Muscle of arm (tissue), 14 donors: ENCODE data around the gene CFAP251. TPM values are rescaled to one million over a fixed set of nuclear protein-coding genes. Genes with fewer than 3 reads are reported as not detected.
"Not testable (repeated sequence)": the region's sequence is repeated elsewhere in the genome, so short reads cannot be mapped to it uniquely, and the experiment has no call there.

Experiments
- DNase-seq: peaks from one replicate; pipeline ENCODE4 v3.0.0-alpha.2; 2013
- long read RNA-seq, 11 donors: transcript quantifications; one replicate each; lab custom pipeline, GENCODE V29; 2026
- polyA plus RNA-seq, 12 donors: library from polyadenylated mRNA; unstranded; fragments of 120-200 nt; gene quantifications; one replicate each; pipeline ENCODE4 v1.2.1, GENCODE V29; 2013; ENCODE audit not compliant: insufficient read length in 12 of 12

CFAP251 gene
- polyA plus RNA-seq, result 1 to 10 TPM in 7 of 12 donors, under 1 TPM in 3, not detected in 2; 0.57 to 2.2 (median 1.2) TPM
- long read RNA-seq, donor 1, partial matches to known transcripts, result 0 of 1 reads
- long read RNA-seq, donor 1, other reads (novel, unspliced or antisense), result 0 of 1 reads
- long read RNA-seq, donor 2, result 0 reads
- long read RNA-seq, donor 3, result 0 reads
- long read RNA-seq, donor 4, result 0 reads
- long read RNA-seq, donor 5, result 0 reads
- long read RNA-seq, donor 6, result 0 reads
- long read RNA-seq, donor 7, result 0 reads
- long read RNA-seq, donor 8, result 0 reads
- long read RNA-seq, donor 9, result 0 reads
- long read RNA-seq, donor 10, result 0 reads
- long read RNA-seq, donor 11, result 0 reads

GRCh38 chr12:121917950-121918678, at the start of gene CFAP251:
Gene CFAP251 (plus strand): TSS chr12:121918592. CDS start chr12:121921306, 2,714 bp downstream.
- peak; percentile 77 for DNase-seq

- not testable (repeated sequence) for DNase-seq
Measured at GRCh38 chr12:121869229-121869628, 49.2 kb upstream of the CFAP251 start.

GRCh38 chr12:121871467-121871866, 46.9 kb upstream of the CFAP251 start:
- DNase-seq, result no peak

GRCh38 chr12:121872546-121873215, 45.7 kb upstream of the CFAP251 start:
- peak; percentile 71 for DNase-seq

- DNase-seq, result no peak
Measured at GRCh38 chr12:121873216-121873569, 45.2 kb upstream of the CFAP251 start.

GRCh38 chr12:121874071-121874470, 44.3 kb upstream of the CFAP251 start:
- no peak for DNase-seq

- DNase-seq, result no peak
Measured at GRCh38 chr12:121875582-121875981, 42.8 kb upstream of the CFAP251 start.

- DNase-seq, result not testable (repeated sequence)
Measured at GRCh38 chr12:121876080-121876447, 42.3 kb upstream of the CFAP251 start.

- no peak for DNase-seq
Measured at GRCh38 chr12:121883315-121883660, 35.1 kb upstream of the CFAP251 start.

GRCh38 chr12:121885129-121885528, 33.3 kb upstream of the CFAP251 start:
- not testable (repeated sequence) for DNase-seq

GRCh38 chr12:121888083-121888477, 30.3 kb upstream of the CFAP251 start:
- DNase-seq, result no peak

- peak; percentile 98 for DNase-seq
Measured at GRCh38 chr12:121888478-121889273, 29.7 kb upstream of the CFAP251 start, which contains the start of gene PSMD9. Gene PSMD9 (plus strand): TSS chr12:121888790. CDS start chr12:121888857, 67 bp downstream.

- no peak for DNase-seq
Measured at GRCh38 chr12:121889274-121889624, 29.1 kb upstream of the CFAP251 start.

GRCh38 chr12:121889661-121890060, 28.7 kb upstream of the CFAP251 start:
- DNase-seq, result not testable (repeated sequence)

- DNase-seq, result no peak
Measured at GRCh38 chr12:121892673-121893561, 25.5 kb upstream of the CFAP251 start.

GRCh38 chr12:121893961-121894460, 24.4 kb upstream of the CFAP251 start:
- no peak for DNase-seq

GRCh38 chr12:121894633-121895032, 23.8 kb upstream of the CFAP251 start:
- peak; percentile 28 for DNase-seq

GRCh38 chr12:121898287-121898686, 20.1 kb upstream of the CFAP251 start:
- no peak for DNase-seq

GRCh38 chr12:121899590-121899989, 18.8 kb upstream of the CFAP251 start:
- DNase-seq, result no peak

- DNase-seq, result no peak
Measured at GRCh38 chr12:121903202-121903601, 15.2 kb upstream of the CFAP251 start.

- no peak for DNase-seq
Measured at GRCh38 chr12:121905746-121906145, 12.6 kb upstream of the CFAP251 start.
